UCSD-AML1 (cell line): ENCODE measurements around the gene APOBEC2.

Experiments
- DNase-seq: peaks from one replicate; lab custom pipeline; 2025; ENCODE audit not compliant: unreplicated experiment; lab: John Stamatoyannopoulos, UW

Gene APOBEC2

GRCh38 chr6:41083072-41083471 lies 30.1 kb downstream of the APOBEC2 start:
- no peak for DNase-seq

GRCh38 chr6:41085182-41085581 lies 32.2 kb downstream of the APOBEC2 start:
- DNase-seq: no peak

GRCh38 chr6:41088451-41088850 lies 35.4 kb downstream of the APOBEC2 start:
- no peak for DNase-seq

- no peak for DNase-seq
Observed at GRCh38 chr6:41090841-41091761, 38.1 kb downstream of the APOBEC2 start.

DNA sequence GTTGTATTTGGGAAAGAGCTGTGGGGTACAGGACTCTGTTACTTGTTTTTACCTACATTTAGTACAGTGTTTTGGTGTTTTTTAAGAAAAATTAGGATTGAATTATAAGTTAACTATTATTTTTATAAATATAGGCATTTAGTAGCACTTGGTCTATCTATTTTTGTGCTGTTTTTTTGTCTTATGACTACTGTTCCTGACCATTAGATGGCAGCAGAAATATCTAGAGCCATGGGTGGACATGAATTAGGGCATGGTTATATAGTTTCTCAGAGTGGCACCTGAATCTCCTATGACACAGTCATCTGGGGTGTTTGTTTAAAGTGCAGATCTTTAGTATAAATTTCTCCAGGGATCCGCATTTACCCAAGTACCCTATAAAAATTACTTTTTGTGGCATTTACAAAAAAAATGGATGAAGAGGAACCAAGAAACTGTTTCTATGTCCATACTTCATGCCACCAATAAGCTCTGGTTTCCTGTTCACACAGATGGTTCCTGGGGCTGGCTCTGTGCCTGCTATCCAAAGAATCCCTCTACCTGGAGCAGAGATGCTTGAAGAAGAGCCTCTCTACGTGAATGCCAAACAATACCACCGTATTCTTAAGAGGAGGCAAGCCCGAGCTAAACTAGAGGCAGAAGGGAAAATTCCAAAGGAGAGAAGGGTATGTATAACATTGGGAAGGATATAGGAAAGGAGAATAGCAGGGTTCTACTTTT lies 39.6 kb downstream of the APOBEC2 start:
- DNase-seq: no peak

- DNase-seq: no peak
Observed at GRCh38 chr6:41093729-41094128, 40.7 kb downstream of the APOBEC2 start.

DNA sequence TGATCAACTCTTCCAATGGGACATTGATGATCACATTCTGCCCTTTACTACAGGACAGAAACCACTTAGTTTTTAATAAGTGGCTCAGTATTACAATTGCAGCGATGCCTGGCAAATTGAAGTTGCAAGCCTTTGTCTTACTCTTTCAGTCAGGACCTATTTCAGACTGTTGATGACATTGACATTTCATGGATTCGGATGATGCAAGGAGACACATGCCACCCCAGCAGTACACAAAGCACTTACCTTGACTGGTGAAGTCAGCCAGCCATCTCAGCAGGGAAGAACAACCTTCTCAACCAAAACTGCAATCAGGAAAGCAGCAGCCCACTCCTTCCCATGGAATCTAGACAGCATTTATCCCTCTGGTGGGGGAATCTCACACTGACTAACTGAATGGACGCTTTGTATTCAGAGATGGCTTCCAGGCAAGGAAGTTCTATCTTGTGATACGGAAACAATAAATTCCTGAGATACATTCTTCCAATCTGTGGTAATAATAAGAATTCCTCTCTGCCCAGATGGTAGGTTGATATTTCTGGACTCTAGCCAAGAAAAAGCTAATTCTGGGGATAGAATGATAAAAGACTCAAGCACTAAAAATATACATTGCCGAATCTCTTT lies 44.6 kb downstream of the APOBEC2 start:
- no peak for DNase-seq

DNA sequence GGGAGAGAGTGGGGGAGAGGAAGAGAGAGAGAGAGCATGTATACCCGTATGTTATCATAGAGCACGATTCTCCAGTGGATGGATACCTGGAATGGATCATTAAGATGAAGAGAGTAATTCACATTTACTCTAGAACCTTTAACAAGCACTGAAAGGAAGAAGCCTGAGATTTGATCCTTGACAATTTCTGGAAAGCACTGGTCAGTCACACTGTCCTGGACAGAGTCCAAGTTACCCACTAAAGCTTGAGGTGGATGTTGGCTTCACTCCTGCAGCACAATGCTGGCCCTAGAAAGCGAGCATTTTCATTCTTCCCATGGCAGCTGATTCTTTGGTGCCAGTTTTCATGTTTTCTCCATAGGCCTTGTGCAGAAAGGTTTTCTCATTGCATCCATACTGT lies 45.4 kb downstream of the APOBEC2 start:
- no peak for DNase-seq

GRCh38 chr6:41100871-41101287 lies 47.9 kb downstream of the APOBEC2 start:
- DNase-seq: no peak

- no peak for DNase-seq
Observed at GRCh38 chr6:41103847-41104246, 50.8 kb downstream of the APOBEC2 start.

GRCh38 chr6:41111017-41111416 lies 58.0 kb downstream of the APOBEC2 start:
- no peak for DNase-seq
